CD4-positive, alpha-beta T cell (primary cell): ENCODE measurements around the gene DCAF15. TPM values are rescaled to one million over a fixed set of nuclear protein-coding genes. Genes with fewer than 3 reads are reported as not detected.

Source experiments
- ATAC-seq: fragments of 200-7000 bp; cut with Tn5 transposase; one replicate; pipeline ENCODE4 v1.10.0; 2022; ENCODE audit warnings: mild to moderate bottlenecking; ENCODE audit not compliant: poor library complexity
- CTCF ChIA-PET: fragments of 350-600 bp; sonication (Branson Sonifier 250); formaldehyde crosslinking; loops from one replicate; lab custom pipeline; 2021; ENCODE audit warnings: antibody characterized with exemption, inconsistent platforms; lab: Charles Lee
- POLR2A ChIA-PET: fragments of 350-600 bp; sonication (Branson Sonifier 250); formaldehyde crosslinking; loops from one replicate; lab custom pipeline; 2021; ENCODE audit warnings: antibody characterized with exemption, inconsistent platforms; lab: Charles Lee
- DNase-seq, 14 experiments: peaks; one replicate each; pipeline ENCODE4 v3.0.0-alpha.2; 2013 to 2020; ENCODE audit warnings: mixed read lengths in 2 of 14
- H3K27ac ChIP-seq, 2 donors: one replicate each; pipeline versions ENCODE4 v1.5.1 to v1.7.0; 2013; ENCODE audit warnings: low read length in 2 of 2, low read depth in 1 of 2, mild to moderate bottlenecking in 1 of 2
- H3K27me3 ChIP-seq, 2 experiments: 1 replicate in 1 of 2; 2 replicates in 1 of 2; pipeline versions ENCODE4 v1.6.1 to v1.7.0; 2013; ENCODE audit warnings: low read length in 2 of 2, control low read depth in 1 of 2, mild to moderate bottlenecking in 1 of 2, moderate library complexity in 1 of 2; ENCODE audit not compliant: insufficient read depth in 2 of 2, control insufficient read depth in 1 of 2
- H3K36me3 ChIP-seq: one replicate; pipeline ENCODE4 v1.6.1; 2013; ENCODE audit warnings: low read length, control low read depth; ENCODE audit not compliant: insufficient read depth
- H3K4me1 ChIP-seq: one replicate; pipeline ENCODE4 v1.6.1; 2013; ENCODE audit warnings: low read length, control low read depth; ENCODE audit not compliant: insufficient read depth
- H3K4me3 ChIP-seq: one replicate; pipeline ENCODE4 v1.5.1; 2013; ENCODE audit warnings: mild to moderate bottlenecking, low read length, moderate library complexity
- H3K9me3 ChIP-seq, 2 experiments: 1 replicate in 1 of 2; 2 replicates in 1 of 2; pipeline versions ENCODE4 v1.6.1 to v1.7.0; 2013; ENCODE audit warnings: low read length in 2 of 2, mild to moderate bottlenecking in 2 of 2, control low read depth in 1 of 2, moderate library complexity in 1 of 2; ENCODE audit not compliant: control insufficient read depth in 1 of 2, insufficient read depth in 1 of 2
- H3K27ac Mint-ChIP-seq: one replicate; pipeline ENCODE4 v1.8.0; 2020; ENCODE audit warnings: mixed read lengths
- H3K27me3 Mint-ChIP-seq: one replicate; pipeline ENCODE4 v1.8.0; 2021; ENCODE audit warnings: mixed read lengths
- H3K36me3 Mint-ChIP-seq: one replicate; pipeline ENCODE4 v1.8.0; 2021; ENCODE audit warnings: low read depth, mixed read lengths
- H3K4me1 Mint-ChIP-seq: one replicate; pipeline ENCODE4 v1.8.0; 2021; ENCODE audit warnings: low read depth, mixed read lengths
- H3K4me3 Mint-ChIP-seq: one replicate; pipeline ENCODE4 v1.8.0; 2020; ENCODE audit warnings: mild to moderate bottlenecking, mixed read lengths
- H3K9me3 Mint-ChIP-seq: one replicate; pipeline ENCODE4 v1.8.0; 2020; ENCODE audit warnings: mixed read lengths
- CTCF ChIP-seq: fragments of 200-600 bp; IDR thresholded peaks from one replicate; pipeline ENCODE4 v1.8.0; 2022; ENCODE audit warnings: antibody characterized with exemption, mild to moderate bottlenecking
- intact Hi-C, 2 experiments: fragments of 100-400 bp; cut with DNase I in 1 of 2; cut with micrococcal nuclease in 1 of 2; formaldehyde crosslinking; loops; one replicate each; pipeline versions ENCODE4 v1.15.1 to v1.9.0; 2023 to 2025; cut with DNase I, micrococcal nuclease
- total RNA-seq, 174 experiments: library from RNA in 2 of 174; stranded (reverse) in 2 of 174; gene quantifications; one replicate each; pipeline ENCODE4 v1.2.3 and lab custom pipeline; 2021 to 2026

Gene DCAF15
- total RNA-seq, 2 experiments from 2014 or later: 84.9 to 85.0 TPM

- H3K27me3 Mint-ChIP-seq: no peaks in the 10 kb centered on the region
- DNase-seq: peak; percentile 88 to 96 (median 92)
- POLR2A ChIA-PET: interaction anchor here (0.7 to 7.2 kb wide), 26 partner anchors 7 to 910 kb away, joined by 3 to 117 read pairs (median 4); partner anchors contain the start of genes DCAF15, DNAJB1, IL27RA and PRKACA
- no peaks in the 10 kb centered on the region for H3K9me3 Mint-ChIP-seq
- H3K36me3 ChIP-seq: no peaks in the 10 kb centered on the region
- peaks cover 58% of the 10 kb centered on the region for H3K4me1 ChIP-seq
- H3K4me1 Mint-ChIP-seq: peaks cover 49% of the 10 kb centered on the region
- peak overlapping the region; percentile 80 for H3K4me3 ChIP-seq
- H3K4me3 Mint-ChIP-seq: peak overlapping the region; percentile 91
- CTCF ChIA-PET: interaction anchor here (0.5 to 2.0 kb wide), 7 partner anchors 17 to 131 kb away, joined by 3 to 9 read pairs (median 4); partner anchors contain the start of gene ASF1B
- TF ChIP-seq CTCF: no peak
- peaks cover 12% of the 10 kb centered on the region for H3K36me3 Mint-ChIP-seq
- intact Hi-C loops: loop anchor here (1.0 to 5.0 kb wide), 6 partner anchors 19 to 98 kb away; partner anchors contain the start of genes DCAF15 (in 2 of the 2), BRME1 (in 1 of the 2), CC2D1A (in 1 of the 2) and MISP3 (in 1 of the 2)
- peak overlapping the region; percentile 99 for H3K27ac ChIP-seq
- peak; percentile 45 for ATAC-seq
- H3K27me3 ChIP-seq: no peaks in the 10 kb centered on the region
- H3K27ac Mint-ChIP-seq: peak overlapping the region; percentile 91
- H3K9me3 ChIP-seq: no peaks in the 10 kb centered on the region
Measured at GRCh38 chr19:14005349-14006084, 53.2 kb downstream of the DCAF15 start.

GRCh38 chr19:14006085-14006765 is 53.9 kb downstream of the DCAF15 start, which contains the start of gene RFX1:
Gene RFX1 (minus strand): TSS chr19:14006320. CDS start chr19:13993843, 12,477 bp downstream.
- Histone ChIP-seq H3K27ac (peak within 1 kb of the TSS; percentile 99), H3K4me1 (peaks cover 51% of the 10 kb centered on the region), H3K9me3 (no peaks in the 10 kb centered on the region), H3K36me3 (no peaks in the 10 kb centered on the region), H3K4me3 (peak within 1 kb of the TSS; percentile 80), H3K27me3 (no peaks in the 10 kb centered on the region)
- ATAC-seq: peak; percentile 74
- intact Hi-C loops: loop anchor here (1.0 to 5.0 kb wide), 6 partner anchors 20 to 99 kb away; partner anchors contain the start of genes DCAF15 (in 2 of the 2), BRME1 (in 1 of the 2), CC2D1A (in 1 of the 2) and MISP3 (in 1 of the 2)
- no peak for TF ChIP-seq CTCF
- CTCF ChIA-PET: interaction anchor here (0.5 to 2.0 kb wide), 8 partner anchors 18 to 131 kb away, joined by 3 to 9 read pairs (median 4); partner anchors contain the start of genes ASF1B and IL27RA
- DNase-seq: peak; percentile 99 to 100 (median 100)
- POLR2A ChIA-PET: interaction anchor here (0.7 to 7.2 kb wide), 27 partner anchors 8 to 910 kb away, joined by 3 to 117 read pairs (median 3); partner anchors contain the start of genes DCAF15, DNAJB1, IL27RA and PRKACA
- Mint-ChIP-seq H3K9me3 (no peaks in the 10 kb centered on the region), H3K4me3 (peak within 1 kb of the TSS; percentile 91), H3K27ac (peak within 1 kb of the TSS; percentile 91), H3K27me3 (no peaks in the 10 kb centered on the region), H3K36me3 (peaks cover 8% of the 10 kb centered on the region), H3K4me1 (peaks cover 42% of the 10 kb centered on the region)
